Measurements from ENCODE around the gene KNL1. TPM values are rescaled to one million over a fixed set of nuclear protein-coding genes. Genes with fewer than 3 reads are reported as not detected.

KNL1 gene
- total RNA-seq, 1 experiment from 2014 or later = 19.7 TPM

GRCh38 chr15:40549894-40550293 lies 44.2 kb upstream of the KNL1 start:
- no peak overlapping the region for H3K27ac ChIP-seq (ENCODE audit: insufficient read length, low read depth, low read length)
- no peaks in the 10 kb centered on the region for H3K9me3 Mint-ChIP-seq
- DNase-seq = no peak
- H2AK5ac ChIP-seq (ENCODE audit: insufficient read length, low read length) = no peak overlapping the region
- H2BK12ac ChIP-seq (ENCODE audit: insufficient read length, low read depth, low read length) = no peak overlapping the region
- H4K5ac ChIP-seq (ENCODE audit: insufficient read length, low read depth, low read length) = no peak overlapping the region
- H3K36me3 Mint-ChIP-seq (ENCODE audit: insufficient read depth in 1 of 3, low read depth in 3 of 3) = peaks cover 0 to 5% (median 4%) of the 10 kb centered on the region in 3 experiments; a peak in 3 of 7 replicates
- H3K9me3 ChIP-seq (ENCODE audit: control insufficient read depth, low read depth, low read length) = no peaks in the 10 kb centered on the region
- H3K9ac ChIP-seq (ENCODE audit: extremely low read depth, insufficient read length, low read length) = no peak overlapping the region
- no peak overlapping the region for H4K91ac ChIP-seq (ENCODE audit: insufficient read length, low read depth, low read length)
- H3K79me1 ChIP-seq (ENCODE audit: insufficient read depth, low read depth, low read length, poor library complexity, severe bottlenecking) = no peaks in the 10 kb centered on the region
- H3K4me2 ChIP-seq (ENCODE audit: insufficient read depth, insufficient read length, low read length) = no peak overlapping the region
- no peak overlapping the region for H3K56ac ChIP-seq (ENCODE audit: insufficient read length, low read depth, low read length)
- no peak overlapping the region for H3K18ac ChIP-seq (ENCODE audit: insufficient read length, low read depth, low read length)
- no peak overlapping the region for H3K4ac ChIP-seq (ENCODE audit: low read depth, low read length)
- peaks cover 7% of the 10 kb centered on the region; the same call in 1 of the 2 replicates for H3K4me1 ChIP-seq (ENCODE audit: insufficient read depth, low read length)
- no peak overlapping the region for H2BK120ac ChIP-seq (ENCODE audit: low read depth, low read length, poor library complexity, severe bottlenecking)
- no peak overlapping the region for H3K4me3 Mint-ChIP-seq
- no peak for TF ChIP-seq CTCF (conservative IDR thresholded peaks at IDR 0.05)
- WGBS (ENCODE audit: extremely low coverage, insufficient read length, low lambda C conversion rate) = no CpG with 5 or more reads among the region's 9 CpGs
- no peaks in the 10 kb centered on the region for H3K79me2 ChIP-seq (ENCODE audit: insufficient read depth, low read length)
- H3K27ac Mint-ChIP-seq = no peak overlapping the region
- no peaks in the 10 kb centered on the region for H4K20me1 ChIP-seq (ENCODE audit: control insufficient read depth, insufficient read depth, insufficient read length)
- H3K27me3 Mint-ChIP-seq (ENCODE audit: low read depth) = no peaks in the 10 kb centered on the region
- H3T11ph ChIP-seq (ENCODE audit: low read length) = no peak overlapping the region
- H2BK20ac ChIP-seq (ENCODE audit: low read depth, low read length, poor library complexity, severe bottlenecking) = no peak overlapping the region
- no peaks in the 10 kb centered on the region for H3K27me3 ChIP-seq (ENCODE audit: insufficient read depth, low read length)
- H3K4me1 Mint-ChIP-seq = peaks cover 22 to 25% of the 10 kb centered on the region in 2 experiments
- H2BK15ac ChIP-seq (ENCODE audit: low read depth, low read length) = no peak overlapping the region
- H2BK5ac ChIP-seq (ENCODE audit: insufficient read length, low read length) = no peak overlapping the region
- no peak overlapping the region for H3K14ac ChIP-seq (ENCODE audit: insufficient read depth, low read length)
- no peak overlapping the region for H4K8ac ChIP-seq (replicated peaks; ENCODE audit: insufficient read length, low read depth, low read length)
- no peak overlapping the region for H3K23ac ChIP-seq (ENCODE audit: insufficient read length, low read depth, low read length)
- no peaks in the 10 kb centered on the region for H3K23me2 ChIP-seq (ENCODE audit: insufficient read length, low read depth, low read length, poor library complexity, severe bottlenecking)
- no peak overlapping the region for H2AFZ ChIP-seq (ENCODE audit: low read length)
